WTC11 (cell line): ENCODE data around the gene ETV2. TPM values are rescaled to one million over a fixed set of nuclear protein-coding genes. Genes with fewer than 3 reads are reported as not detected.

Experiments used
- ATAC-seq: fragments of 200-7000 bp; cut with Tn5 transposase; 2 replicates; pipeline ENCODE4 v1.10.0; 2021; ENCODE audit warnings: mild to moderate bottlenecking, moderate library complexity
- CTCF ChIA-PET: fragments of 300-600 bp; sonication (Branson Sonifier 250); formaldehyde crosslinking; loops from one replicate; lab custom pipeline; 2021; ENCODE audit warnings: antibody characterized with exemption; lab: Charles Lee
- POLR2A ChIA-PET: fragments of 350-600 bp; sonication (Branson Sonifier 250); formaldehyde crosslinking; loops from one replicate; lab custom pipeline; 2021; ENCODE audit warnings: antibody characterized with exemption; lab: Charles Lee
- DNase-seq: peaks from one replicate; pipeline ENCODE4 v3.0.0; 2021; ENCODE audit warnings: low spot score
- H3K27ac Mint-ChIP-seq: 2 replicates; pipeline ENCODE4 v1.8.0; 2021; ENCODE audit warnings: mixed read lengths
- H3K27me3 Mint-ChIP-seq: 2 replicates; pipeline ENCODE4 v1.8.0; 2021; ENCODE audit warnings: low read depth, mild to moderate bottlenecking, moderate library complexity, mixed read lengths
- H3K36me3 Mint-ChIP-seq: 2 replicates; pipeline ENCODE4 v1.8.0; 2021; ENCODE audit warnings: mixed read lengths
- H3K4me1 Mint-ChIP-seq: 2 replicates; pipeline ENCODE4 v1.8.0; 2022; ENCODE audit warnings: mixed read lengths
- H3K4me3 Mint-ChIP-seq: 2 replicates; pipeline ENCODE4 v1.8.0; 2021; ENCODE audit warnings: mild to moderate bottlenecking, moderate library complexity, mixed read lengths
- H3K9me3 Mint-ChIP-seq: 2 replicates; pipeline ENCODE4 v1.8.0; 2021; ENCODE audit warnings: mixed read lengths
- ARID4B ChIP-seq: sonication (generic); formaldehyde crosslinking; IDR thresholded peaks from 2 replicates; pipeline ENCODE4 v1.8.0; 2023; ENCODE audit warnings: missing genetic modification reagents, mild to moderate bottlenecking, borderline replicate concordance
- CBFB ChIP-seq: sonication (generic); formaldehyde crosslinking; IDR thresholded peaks from 2 replicates; pipeline ENCODE4 v1.8.1; 2022; ENCODE audit warnings: mild to moderate bottlenecking, low read depth, missing genetic modification reagents
- FOXK1 ChIP-seq: sonication (generic); formaldehyde crosslinking; IDR thresholded peaks from 2 replicates; pipeline ENCODE4 v1.8.0; 2022; ENCODE audit warnings: mild to moderate bottlenecking, moderate library complexity, missing genetic modification reagents
- FOXP4 ChIP-seq: sonication (generic); formaldehyde crosslinking; IDR thresholded peaks from 2 replicates; pipeline ENCODE4 v1.8.0; 2022; ENCODE audit warnings: mild to moderate bottlenecking, missing genetic modification reagents
- HMGXB4 ChIP-seq: sonication (generic); formaldehyde crosslinking; IDR thresholded peaks from 2 replicates; pipeline ENCODE4 v1.8.1; 2023; ENCODE audit warnings: mild to moderate bottlenecking, moderate library complexity, missing genetic modification reagents
- IRF2 ChIP-seq: sonication (generic); formaldehyde crosslinking; IDR thresholded peaks from 2 replicates; pipeline ENCODE4 v1.8.0; 2022; ENCODE audit warnings: low read depth, missing genetic modification reagents, borderline replicate concordance
- MXD4 ChIP-seq: fragments of 250-450 bp; sonication (Bioruptor Pico); IDR thresholded peaks from 2 replicates; pipeline ENCODE4 v1.8.0; 2021; ENCODE audit warnings: mild to moderate bottlenecking, moderate library complexity, borderline replicate concordance
- NR1H2 ChIP-seq: sonication (generic); formaldehyde crosslinking; IDR thresholded peaks from 2 replicates; pipeline ENCODE4 v1.9.0; 2021; ENCODE audit warnings: mild to moderate bottlenecking, moderate library complexity, missing genetic modification reagents
- NR2C2 ChIP-seq: sonication (generic); formaldehyde crosslinking; IDR thresholded peaks from 2 replicates; pipeline ENCODE4 v1.8.0; 2022; ENCODE audit warnings: mild to moderate bottlenecking, missing genetic modification reagents
- NR3C1 ChIP-seq: sonication (generic); formaldehyde crosslinking; conservative IDR thresholded peaks from 2 replicates; pipeline ENCODE4 v1.8.1; 2023; ENCODE audit warnings: low read depth, mild to moderate bottlenecking, missing genetic modification reagents
- SMAD3 ChIP-seq: sonication (generic); formaldehyde crosslinking; IDR thresholded peaks from 2 replicates; pipeline ENCODE4 v1.8.0; 2022; ENCODE audit warnings: missing genetic modification reagents, mild to moderate bottlenecking, borderline replicate concordance
- SP1 ChIP-seq: sonication (generic); formaldehyde crosslinking; conservative IDR thresholded peaks from 2 replicates; pipeline ENCODE4 v1.8.1; 2022; ENCODE audit warnings: missing genetic modification reagents
- STAT6 ChIP-seq: sonication (generic); formaldehyde crosslinking; conservative IDR thresholded peaks from 2 replicates; pipeline ENCODE4 v1.8.1; 2023; ENCODE audit warnings: mild to moderate bottlenecking, low read depth, missing genetic modification reagents, moderate library complexity
- TP53 ChIP-seq: sonication (generic); formaldehyde crosslinking; IDR thresholded peaks from 2 replicates; pipeline ENCODE4 v1.8.1; 2023; ENCODE audit warnings: mild to moderate bottlenecking, missing genetic modification reagents
- ZNF138 ChIP-seq: sonication (generic); formaldehyde crosslinking; conservative IDR thresholded peaks from 2 replicates; pipeline ENCODE4 v1.8.1; 2022; ENCODE audit warnings: mild to moderate bottlenecking, moderate library complexity, missing genetic modification reagents
- ZNF281 ChIP-seq: sonication (generic); formaldehyde crosslinking; IDR thresholded peaks from 2 replicates; pipeline ENCODE4 v1.8.0; 2023; ENCODE audit warnings: mild to moderate bottlenecking, missing genetic modification reagents
- ZNF416 ChIP-seq: fragments of 250-450 bp; sonication (Bioruptor Pico); IDR thresholded peaks from 2 replicates; pipeline ENCODE4 v1.9.0; 2021; ENCODE audit warnings: mild to moderate bottlenecking, inconsistent platforms
- ZSCAN18 ChIP-seq: fragments of 250-450 bp; sonication (Bioruptor Pico); IDR thresholded peaks from 2 replicates; pipeline ENCODE4 v2.1.2; 2022; ENCODE audit warnings: mild to moderate bottlenecking, moderate library complexity
- total RNA-seq: library from RNA; stranded (reverse); gene quantifications from 3 replicates; pipeline ENCODE4 v1.2.3, GENCODE V29; 2021

The ETV2 gene
- total RNA-seq, 1 experiment from 2014 or later: 1.7 TPM

GRCh38 chr19:35629332-35629633 lies 12.3 kb upstream of the ETV2 start:
- Mint-ChIP-seq H3K9me3 (no peaks in the 10 kb centered on the region), H3K36me3 (peaks cover 28% of the 10 kb centered on the region), H3K4me1 (peaks cover 7% of the 10 kb centered on the region), H3K4me3 (peak overlapping the region; percentile 95), H3K27me3 (no peaks in the 10 kb centered on the region), H3K27ac (peak overlapping the region; percentile 95; the same call in 1 of the 2 replicates)
- ATAC-seq (no peak), DNase-seq (no peak)
- no peak for TF ChIP-seq HMGXB4 (CRISPR knock-in tag)
- 0 out of 2 replicates have a peak, but pooled peaks have one; percentile 13 for TF ChIP-seq ARID4B (CRISPR knock-in tag)
- ChIA-PET POLR2A (no interaction called here), CTCF (no interaction called here)

GRCh38 chr19:35633727-35634440 lies 7.7 kb upstream of the ETV2 start:
- Mint-ChIP-seq H3K4me1 (peaks cover 3% of the 10 kb centered on the region), H3K9me3 (no peaks in the 10 kb centered on the region), H3K27ac (no peak overlapping the region), H3K4me3 (no peak overlapping the region), H3K36me3 (peaks cover 45% of the 10 kb centered on the region), H3K27me3 (no peaks in the 10 kb centered on the region)
- DNase-seq (no peak), ATAC-seq (no peak)
- ChIA-PET CTCF (no interaction called here), POLR2A (interaction anchor here (0.7 kb wide), 1 partner anchor 267 kb away, joined by 4 read pairs; no protein-coding TSS in a partner anchor)
- TF ChIP-seq SP1 (CRISPR knock-in tag): no peak
- no peak for TF ChIP-seq ZNF416 (CRISPR knock-in tag)
- no peak for TF ChIP-seq FOXK1 (CRISPR knock-in tag)
- no peak for TF ChIP-seq NR3C1 (CRISPR knock-in tag)
- TF ChIP-seq CBFB (CRISPR knock-in tag): no peak
- no peak for TF ChIP-seq NR2C2
- TF ChIP-seq ZSCAN18 (CRISPR knock-in tag): no peak
- TF ChIP-seq ZNF138 (CRISPR knock-in tag): no peak
- TF ChIP-seq ZNF281 (CRISPR knock-in tag): no peak
- TF ChIP-seq MXD4: no peak
- no peak for TF ChIP-seq STAT6
- TF ChIP-seq TP53 (CRISPR knock-in tag): no peak
- TF ChIP-seq SMAD3 (CRISPR knock-in tag): no peak
- TF ChIP-seq FOXP4 (CRISPR knock-in tag): no peak
- no peak for TF ChIP-seq NR1H2 (CRISPR knock-in tag)
- TF ChIP-seq IRF2 (CRISPR knock-in tag): no peak
